HG02870 (cell line): ENCODE data around the gene GNB1L.

Source experiments
- ATAC-seq: cut with Tn5 transposase; IDR thresholded peaks from one replicate; pipeline ENCODE4 v1.9.1; 2021; ENCODE audit warnings: mild to moderate bottlenecking, moderate library complexity; ENCODE audit not compliant: unreplicated experiment

The GNB1L gene

DNA sequence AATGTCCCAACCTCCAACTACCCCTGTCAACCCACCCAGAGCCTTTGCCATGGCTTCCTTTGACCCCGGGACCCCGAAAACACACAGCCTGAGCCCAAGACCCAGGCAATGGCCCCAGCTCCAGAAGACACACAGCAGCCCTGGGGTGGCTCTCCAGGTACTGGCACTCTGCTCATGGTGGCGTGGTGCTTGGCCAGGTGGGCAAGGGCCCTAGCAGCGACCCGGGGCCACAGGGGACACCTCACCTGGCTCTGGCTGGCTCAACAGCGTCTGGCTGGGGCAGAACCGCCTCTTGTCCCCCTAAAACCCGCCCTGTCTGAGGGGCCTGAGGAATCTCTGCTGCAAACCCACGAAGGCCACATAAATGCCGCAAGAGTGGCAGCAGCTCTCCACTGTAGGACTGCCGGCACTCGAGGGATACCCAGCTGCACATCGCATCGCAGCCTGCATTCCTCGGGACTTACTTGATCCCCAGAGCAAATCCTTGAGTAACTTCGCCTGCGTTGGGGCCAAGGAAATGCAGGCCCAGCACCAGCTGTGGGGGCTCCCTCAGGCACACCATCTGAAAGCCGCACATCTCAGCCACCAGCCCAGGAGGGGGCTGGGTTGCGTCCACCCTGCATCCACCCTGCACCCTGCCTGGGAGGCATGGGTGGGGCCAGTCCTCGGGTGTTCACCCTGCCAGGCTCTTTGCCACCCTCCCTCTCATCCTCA, 23.1 kb upstream of the GNB1L start:
- ATAC-seq, result no peak

DNA sequence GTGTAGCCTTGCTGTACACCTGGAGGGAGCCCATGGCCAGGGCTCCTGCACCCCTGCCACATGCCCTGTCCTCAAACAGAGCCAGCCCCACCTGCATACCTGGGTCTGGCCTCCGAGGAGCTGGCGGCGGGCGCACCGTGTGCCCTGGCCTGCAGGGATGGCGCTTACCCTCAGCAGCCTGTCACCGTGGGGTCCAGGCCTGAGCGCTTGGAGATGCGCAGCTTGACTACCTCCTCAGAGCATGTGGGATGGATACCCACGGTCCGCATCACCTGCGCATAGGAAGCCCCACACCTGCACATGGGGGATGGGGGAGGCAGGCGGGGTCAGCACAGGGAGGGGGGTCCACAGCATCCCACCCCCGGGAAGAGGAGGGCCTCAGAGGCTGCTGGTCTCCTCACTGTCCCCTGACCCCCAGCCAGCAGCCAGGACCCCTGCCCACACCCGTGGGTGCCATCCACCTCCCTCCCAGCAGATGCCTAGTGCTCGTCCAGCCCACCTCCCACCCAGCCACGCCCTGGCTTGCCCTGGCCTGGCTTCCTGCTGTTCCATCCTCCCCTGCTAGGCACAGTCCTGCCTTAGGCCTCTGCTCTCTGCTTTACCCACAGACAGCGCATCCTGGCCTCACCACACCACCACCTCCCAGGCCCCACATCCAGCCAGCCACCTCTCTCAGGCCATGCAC, 22.4 kb upstream of the GNB1L start:
- ATAC-seq, result no peak

DNA sequence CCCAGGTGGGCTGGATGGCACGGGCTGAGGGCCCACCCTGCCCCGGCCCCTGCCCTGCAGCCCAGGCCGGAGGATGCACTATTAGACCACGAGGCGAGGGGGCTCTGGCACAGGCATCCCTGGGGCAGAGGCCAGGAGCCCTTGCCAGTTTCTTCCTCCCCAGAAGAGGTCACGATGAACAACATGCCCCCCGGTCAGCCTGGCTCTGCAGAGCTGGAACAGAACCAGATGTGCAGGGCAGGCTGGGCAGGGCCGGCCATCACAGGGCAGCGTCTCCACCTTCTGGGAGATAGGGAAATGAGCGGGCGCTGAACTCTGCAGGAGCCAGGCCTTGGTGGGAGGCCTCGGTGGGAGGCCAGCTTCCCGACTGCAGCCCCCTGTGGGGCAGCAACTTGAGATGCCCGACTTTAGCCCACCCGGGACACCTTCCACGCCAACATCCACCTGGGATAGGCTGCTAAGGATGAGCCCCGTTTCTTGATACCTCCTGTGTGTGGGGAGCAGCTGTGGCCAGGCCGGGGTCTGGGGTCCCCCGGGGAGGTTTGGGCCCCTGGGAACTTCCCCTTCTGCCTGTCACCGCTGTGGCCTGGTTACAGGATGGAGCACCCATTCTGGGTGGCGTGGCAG, 21.8 kb upstream of the GNB1L start:
- no peak for ATAC-seq

DNA sequence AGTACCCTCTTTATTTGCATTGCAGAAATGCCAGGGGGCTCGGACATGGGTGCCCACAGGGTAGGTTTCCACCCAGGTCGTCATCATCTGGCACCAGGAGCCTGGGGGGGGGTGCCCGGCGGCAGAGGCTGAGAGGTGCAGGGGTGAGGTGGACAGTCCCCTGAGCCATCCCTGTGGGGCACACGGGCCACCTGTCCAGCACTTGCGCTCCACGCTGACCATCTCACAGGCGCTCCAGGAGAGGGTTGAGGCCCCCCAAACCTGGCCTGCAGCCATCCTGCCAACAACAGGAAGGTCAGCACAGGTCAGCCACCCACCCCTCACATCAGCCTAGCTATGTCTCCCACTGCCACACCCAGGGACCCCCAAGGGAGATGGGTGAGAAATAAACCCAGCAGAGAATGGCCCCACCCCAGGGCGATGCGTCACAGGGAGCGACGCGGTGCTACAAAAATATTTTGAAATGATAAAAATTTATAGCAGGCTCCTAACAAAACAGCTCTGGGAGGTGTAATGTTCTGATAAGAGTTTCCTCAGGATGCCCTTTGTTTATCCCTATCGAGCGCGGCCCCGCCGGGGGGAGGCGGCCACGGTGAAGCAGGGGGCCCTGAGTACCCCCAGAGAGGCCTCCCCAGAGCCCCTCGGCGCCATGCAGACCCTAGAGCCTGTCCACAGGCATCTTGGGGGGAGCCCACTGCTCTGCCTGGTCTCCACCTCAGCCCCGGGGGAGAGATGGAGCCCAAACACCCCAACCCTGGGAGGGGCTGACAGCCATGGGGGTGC, 21.0 kb upstream of the GNB1L start:
- ATAC-seq, result no peak

DNA sequence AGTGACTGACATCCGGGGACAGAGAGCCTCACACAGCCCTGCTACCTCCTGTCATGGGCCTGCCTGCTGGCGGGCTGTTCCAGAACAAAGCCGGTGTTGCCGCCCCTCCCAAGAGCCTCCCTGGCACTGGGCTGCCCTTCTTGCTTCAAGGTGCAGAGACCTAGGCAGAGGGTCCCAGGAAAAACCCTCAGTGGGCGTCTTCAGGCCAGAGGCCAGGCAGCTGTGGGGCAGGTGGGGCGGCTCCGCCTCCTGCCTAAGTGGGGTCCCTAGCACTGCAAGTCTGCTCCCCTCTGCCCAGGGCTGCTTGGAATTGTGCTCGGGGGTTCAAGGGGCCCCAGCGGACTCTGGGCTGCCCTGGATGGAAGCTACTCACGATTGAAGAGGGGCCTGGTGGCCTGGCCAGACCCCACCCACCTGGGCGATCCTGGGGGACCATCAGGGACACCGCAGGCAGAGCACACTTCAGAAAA, 20.4 kb upstream of the GNB1L start:
- ATAC-seq, result no peak

DNA sequence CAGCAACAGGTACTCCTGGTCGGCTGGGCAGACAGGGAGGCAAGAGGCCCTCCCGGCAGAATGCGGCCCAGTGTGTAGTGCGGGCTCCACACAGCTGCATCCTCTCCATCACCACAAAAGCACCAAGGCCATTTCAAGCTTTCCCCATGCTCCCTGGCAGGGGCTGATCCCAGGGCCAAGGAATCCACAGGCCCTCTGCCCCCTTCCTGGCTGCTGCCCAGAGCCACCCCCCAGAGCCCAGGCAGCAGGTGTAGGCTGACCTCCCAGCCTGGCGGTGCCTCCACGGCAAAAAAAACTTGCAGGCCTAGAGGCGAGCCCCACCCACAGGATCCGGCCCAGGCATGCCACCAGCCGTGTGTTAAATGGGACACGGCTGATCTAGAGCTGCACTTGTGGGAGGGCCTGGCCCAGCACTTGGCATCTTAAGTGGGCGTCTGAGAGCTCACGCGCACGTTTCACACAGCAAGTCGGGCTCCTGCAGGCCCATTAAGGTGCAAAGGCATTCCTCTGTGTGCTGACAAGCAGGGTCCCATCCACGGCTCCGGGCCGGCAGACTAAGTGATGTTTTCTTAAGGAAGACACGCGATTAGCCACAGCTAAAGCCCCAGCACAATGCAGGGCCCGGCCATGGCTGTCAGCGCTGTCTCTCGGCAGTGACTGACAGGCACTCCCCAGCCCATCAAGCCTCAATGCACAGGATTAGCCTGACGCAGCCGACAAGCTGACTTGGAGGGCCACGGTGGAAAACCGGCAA, 19.8 kb upstream of the GNB1L start:
- ATAC-seq, result no peak

DNA sequence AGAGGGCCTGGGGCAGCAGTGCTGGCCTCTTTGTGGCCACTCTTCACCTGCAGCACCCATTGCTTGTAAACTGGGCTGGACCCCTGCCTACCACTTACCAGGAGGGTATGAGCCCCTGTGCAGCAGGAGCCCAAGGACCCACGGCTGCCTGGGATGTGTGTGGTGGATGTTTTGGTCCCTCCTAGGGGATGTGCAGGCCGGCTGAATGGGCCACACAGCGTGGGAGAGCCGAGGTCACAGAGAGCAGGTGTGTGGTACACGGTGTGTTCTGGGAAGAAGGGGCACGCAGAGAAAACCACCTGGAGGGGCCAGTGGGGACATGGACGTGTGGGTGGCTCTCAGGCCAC, 19.3 kb upstream of the GNB1L start:
- no peak for ATAC-seq

DNA sequence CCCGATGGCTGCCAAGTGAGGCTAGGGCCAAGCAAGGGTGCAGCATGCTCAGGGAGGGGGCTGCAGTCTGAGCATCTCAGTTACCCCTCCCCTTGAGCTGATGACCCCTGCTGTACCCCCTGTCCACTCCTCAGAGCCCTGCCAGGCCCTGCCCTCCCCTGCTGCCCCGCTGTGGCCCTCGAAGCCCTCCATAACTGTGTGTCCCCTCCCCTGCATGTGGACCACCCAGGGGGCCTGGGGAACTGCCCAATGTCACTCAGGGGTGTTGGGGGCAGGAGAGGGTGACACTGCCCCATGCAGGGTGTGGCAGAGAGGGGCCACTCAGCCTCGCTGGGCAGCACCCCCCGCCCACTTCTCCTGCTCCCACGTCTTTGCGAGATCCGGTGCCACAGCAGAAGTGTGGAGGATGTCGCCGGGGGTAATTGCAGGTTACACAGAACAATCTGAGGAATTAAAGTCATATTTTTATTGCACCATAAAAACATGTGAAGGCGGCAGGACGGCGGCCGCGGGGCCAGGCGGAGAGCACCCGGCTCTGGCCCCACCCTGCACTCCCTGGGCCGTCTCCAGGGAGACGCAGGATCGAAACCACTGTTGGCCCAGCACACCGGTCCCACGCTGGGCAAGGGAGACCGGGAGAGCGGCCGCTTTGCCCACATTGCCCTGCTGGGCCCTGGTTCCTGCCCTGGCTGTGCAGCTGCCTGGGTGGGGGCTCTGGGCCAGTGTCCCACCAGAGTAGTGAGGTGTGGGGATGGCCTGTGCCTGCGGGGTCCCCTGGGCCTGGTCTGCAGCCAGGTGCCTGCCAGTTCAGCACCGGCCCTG, 18.7 kb upstream of the GNB1L start:
- ATAC-seq, result no peak

DNA sequence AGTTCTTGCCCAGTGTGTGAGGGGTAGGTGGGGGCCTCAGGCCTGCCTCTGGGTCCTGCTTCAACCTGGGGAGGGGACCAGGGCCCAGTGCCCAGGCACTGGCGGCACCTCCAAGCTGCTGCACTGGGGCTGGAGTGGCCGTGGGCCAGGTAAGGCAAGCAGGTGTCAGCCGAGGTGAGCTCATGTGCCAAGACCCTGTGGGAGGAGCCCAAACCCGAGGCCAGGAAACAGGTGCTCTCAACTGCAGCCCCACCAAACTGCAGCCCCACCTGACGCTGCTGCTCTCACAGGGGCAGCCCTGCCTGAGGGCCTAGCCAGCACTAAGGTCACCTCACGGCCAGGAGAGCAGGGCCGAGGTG, 18.1 kb upstream of the GNB1L start:
- no peak for ATAC-seq

DNA sequence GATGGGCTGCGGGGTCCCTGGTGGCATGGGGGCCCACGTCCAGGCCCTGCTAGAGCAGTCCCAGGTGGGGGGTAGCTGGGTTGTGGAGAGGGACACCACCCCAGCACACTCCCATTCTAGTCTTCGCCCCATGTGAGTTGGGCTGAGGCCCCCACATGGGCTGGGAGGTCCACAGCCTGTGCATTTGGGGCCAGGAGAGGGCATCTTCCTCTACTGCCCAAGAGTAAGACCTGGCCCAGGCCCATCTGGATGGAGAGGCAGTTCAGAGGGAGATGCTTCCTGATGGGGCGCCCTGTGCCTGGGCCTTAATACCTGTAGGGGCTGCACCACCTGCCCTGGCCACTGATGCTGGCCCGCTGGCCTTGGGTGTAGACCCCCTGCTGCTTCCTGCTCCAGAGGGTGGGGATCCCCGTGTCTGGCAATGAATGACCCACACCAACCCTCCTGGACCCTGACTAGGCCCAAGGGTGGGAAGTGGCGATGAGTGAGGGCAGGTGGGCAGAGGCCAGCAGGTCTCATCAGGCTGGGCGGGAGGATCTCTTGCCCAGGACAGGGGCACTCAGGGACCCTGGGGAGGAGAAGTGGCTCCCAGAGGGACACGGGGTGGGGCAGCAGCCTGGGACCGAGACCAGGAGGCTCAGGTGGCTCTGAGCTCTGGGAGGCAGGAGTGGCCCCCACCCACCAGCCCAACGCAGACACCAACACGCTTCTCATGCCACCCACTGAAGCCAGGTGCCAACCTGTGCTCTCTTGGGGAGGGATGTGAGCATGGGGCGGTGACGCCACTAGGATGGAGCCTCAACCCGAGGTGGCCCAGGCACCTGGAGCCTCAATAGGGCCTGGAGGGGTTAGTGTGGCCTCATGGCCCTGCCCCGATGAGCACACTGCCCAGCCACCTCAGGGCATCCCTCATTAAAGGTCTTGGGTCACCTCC, 17.4 kb upstream of the GNB1L start:
- ATAC-seq, result no peak

DNA sequence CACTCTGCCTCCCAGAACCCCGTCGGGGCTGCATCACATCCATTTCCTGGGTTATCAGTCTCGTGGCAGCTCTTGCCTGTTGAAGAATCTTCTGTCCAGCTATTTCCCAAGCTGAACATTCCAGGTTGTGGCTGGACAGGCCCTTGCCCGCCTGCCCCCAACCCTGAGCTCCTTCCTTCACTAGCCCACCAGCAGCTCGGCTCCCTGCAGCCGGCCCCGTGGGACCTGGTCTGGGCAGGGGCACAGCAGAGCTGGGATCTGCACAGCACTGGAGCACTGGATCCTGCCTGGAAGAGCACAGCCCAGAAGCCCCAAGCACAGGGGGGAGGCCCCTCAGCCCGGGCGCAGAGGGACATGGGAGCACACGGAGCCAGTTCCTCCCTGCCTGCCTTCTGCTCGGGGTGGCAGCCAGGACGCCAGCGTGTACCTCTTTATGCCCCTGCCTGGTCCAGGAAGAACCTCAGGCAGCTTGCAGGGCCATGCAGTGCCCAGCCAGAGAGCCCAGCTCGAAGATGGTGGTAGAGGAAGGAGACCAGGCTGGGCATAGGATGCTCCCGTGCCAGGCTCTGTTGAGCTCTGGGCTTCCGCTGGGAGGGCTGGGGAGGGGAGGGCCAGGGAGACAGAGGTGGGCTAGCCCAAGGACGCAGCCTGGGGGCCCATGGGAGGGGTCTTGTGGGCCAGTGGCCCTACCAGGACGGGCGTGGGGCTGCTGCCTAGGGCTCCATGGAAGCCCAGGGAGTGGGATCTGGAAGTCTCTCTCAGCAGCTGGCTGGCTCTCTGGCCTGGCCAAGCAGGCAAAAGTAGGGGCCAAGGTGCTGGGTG, 16.6 kb upstream of the GNB1L start:
- ATAC-seq, result no peak

DNA sequence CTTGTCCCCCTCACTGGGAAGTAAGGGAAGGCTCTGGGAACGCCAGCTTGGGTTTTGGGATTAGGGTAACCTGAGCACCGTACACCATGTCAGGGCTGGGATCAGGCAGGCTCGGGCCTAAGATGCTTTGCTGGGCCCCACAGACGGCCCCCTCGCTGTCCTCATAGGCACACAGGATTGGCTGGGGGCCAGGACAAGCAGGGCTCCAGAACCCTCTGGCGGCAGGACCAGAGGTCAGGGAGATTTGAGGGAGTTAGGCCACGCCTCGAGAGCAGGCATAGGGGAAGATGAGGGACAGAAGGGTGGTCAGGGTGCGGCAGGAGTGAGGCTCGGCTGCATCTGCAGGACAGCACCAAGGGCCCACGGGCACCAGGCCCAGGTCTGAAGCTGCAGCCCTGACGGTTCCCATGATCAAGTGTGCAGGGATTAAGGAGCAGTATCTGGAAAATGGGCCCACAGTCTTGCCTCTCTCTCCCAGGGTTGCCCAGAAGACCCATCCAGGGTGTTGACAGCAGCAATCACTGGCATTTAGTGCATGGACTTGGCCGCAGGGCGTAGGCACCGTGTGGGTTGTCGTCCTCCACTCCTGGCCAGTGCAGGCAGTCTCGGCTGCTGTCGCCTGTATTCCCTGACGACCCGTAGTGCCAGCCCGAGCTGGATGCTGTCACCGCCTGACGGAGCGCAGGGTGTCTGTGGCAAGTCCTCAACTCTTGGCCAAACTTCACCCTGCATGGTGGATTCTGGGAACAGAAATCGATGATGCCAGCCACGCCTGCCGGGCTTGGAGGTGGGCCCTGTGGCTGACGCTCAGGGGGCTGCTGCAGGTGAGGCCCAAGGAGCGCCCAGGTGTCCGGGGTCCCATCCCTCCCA, 15.7 kb upstream of the GNB1L start:
- ATAC-seq, result no peak

DNA sequence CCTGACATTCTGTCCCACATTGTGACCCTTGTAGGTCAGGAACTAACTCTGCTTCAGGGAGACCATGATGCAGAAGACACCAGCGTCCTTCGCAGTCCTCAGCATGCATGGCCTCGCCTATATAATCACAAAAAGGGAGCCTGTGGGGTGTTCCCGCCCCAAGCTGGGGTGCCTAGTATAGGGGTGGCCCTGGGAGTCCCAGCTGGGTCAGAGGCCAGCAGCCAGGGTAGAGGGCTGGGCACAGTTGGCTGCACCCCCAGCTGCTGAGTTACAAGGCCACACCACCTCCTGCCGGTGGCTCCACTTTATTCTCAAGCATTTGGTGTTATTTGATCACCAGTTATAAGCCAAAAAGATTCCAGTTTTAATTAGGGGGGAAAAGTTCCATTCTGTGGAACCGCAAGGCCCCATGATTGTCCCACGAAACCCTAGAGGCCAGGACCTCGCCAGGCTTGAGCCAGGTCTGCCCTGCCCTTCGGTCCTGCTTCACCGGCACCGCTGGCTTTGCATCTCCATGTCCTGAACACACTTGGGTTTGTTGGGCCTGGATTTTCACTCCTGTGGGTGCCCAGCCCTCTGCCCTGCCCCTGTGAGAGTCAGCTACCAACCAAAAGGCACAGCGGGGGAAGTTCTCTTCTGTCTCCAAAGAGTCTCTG, 15.0 kb upstream of the GNB1L start:
- no peak for ATAC-seq

DNA sequence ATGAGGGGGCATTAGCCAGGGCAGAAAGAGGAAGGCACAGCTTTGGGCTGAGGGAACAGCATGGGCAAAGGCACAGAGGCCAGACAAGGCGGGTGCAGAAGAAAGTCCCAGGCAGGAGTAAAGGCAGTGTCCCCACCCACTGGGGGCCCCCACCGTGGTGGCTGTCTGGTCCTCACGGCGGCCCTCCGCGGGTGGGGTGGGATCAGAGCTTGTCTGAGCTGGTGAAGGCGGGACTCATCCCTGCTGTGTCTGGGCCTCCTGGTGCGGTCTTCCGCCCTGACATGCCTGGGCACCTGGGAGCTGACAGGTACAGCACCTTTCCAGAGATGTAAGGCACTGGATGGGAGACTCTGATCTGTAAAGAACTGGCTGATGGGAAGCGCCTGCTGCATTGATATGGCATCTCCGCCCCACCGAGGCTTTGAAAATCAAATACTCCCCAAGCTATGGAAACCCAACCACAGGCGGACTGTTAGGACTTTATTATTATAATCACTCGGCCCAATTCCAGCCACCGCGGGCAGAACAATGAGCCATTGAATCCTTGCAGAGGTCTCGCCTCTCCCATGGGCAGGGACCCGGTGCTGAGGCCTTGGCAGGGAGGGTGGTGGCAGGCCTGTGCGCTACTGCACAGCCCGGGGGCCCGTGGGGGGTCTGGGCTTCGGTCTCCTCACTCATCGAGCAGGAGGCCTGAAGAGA, 14.2 kb upstream of the GNB1L start:
- no peak for ATAC-seq

DNA sequence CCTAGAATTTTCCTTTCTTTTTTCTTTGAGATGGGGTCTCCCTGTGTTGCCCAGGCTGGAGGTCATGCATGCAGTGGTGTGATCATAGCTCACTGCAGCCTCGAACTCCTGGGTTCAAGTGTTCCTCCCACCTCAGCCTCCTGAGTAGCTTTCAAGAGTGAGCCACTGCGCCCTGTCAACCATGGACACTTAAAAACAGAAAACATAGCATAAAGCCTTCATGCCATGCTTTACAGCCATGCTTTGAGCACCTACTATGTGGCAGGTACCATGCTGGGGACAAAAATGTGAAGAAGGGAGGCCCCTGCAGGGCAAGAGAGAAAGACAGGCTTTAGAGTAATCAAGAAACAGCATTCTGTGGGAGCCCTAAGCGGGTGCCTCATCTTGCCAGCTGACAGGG, 13.7 kb upstream of the GNB1L start:
- ATAC-seq, result no peak

DNA sequence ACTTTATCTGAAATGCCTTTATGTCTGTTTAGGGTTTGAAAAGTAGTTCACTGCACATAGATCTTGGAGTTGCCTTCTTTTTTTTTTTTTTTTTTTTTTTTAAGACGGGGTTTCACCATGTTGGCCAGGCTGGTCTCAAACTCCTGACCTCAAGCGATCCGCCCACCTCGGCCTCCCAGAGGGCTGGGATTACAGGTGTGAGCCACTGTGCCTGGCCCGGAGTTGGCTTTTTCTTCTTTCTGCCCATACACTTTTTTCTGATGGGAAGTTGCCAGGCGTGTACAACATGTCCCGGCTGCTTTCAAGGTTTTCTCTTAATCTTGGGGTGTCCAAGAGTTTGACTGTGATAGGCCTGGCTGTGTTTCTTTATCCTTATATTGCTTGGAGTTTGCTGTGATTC, 12.9 kb upstream of the GNB1L start:
- no peak for ATAC-seq
